Non-pigmented ciliary epithelial cell (primary cell): ENCODE measurements around the gene PRAMEF10.
"Not testable (repeated sequence)": the region's sequence is repeated elsewhere in the genome, so short reads cannot be mapped to it uniquely, and the experiment has no call there.

ENCODE experiments used
- DNase-seq: peaks from one replicate; pipeline ENCODE4 v3.0.0-alpha.2; 2010; ENCODE audit warnings: low read depth

PRAMEF10 gene

GRCh38 chr1:12898170-12898569, at the start of gene PRAMEF10:
TSS of gene PRAMEF10 (minus strand) at chr1:12898270. CDS start at chr1:12895847, 2,423 bp downstream.
- DNase-seq = not testable (repeated sequence)

GRCh38 chr1:12947480-12947879, 49.4 kb upstream of the PRAMEF10 start, which contains the start of gene PRAMEF6:
TSS of gene PRAMEF6 (minus strand) at chr1:12947580. CDS start at chr1:12942518, 5,062 bp downstream.
- DNase-seq = not testable (repeated sequence)

GRCh38 chr1:12924368-12924767, 26.3 kb upstream of the PRAMEF10 start:
- not testable (repeated sequence) for DNase-seq

GRCh38 chr1:12921749-12922148, 23.7 kb upstream of the PRAMEF10 start:
- not testable (repeated sequence) for DNase-seq

GRCh38 chr1:12916310-12916709, 18.2 kb upstream of the PRAMEF10 start, which contains the start of gene PRAMEF7:
TSS of gene PRAMEF7 (plus strand) at chr1:12916610. CDS start at chr1:12917693, 1,083 bp downstream.
- DNase-seq = not testable (repeated sequence)

GRCh38 chr1:12903793-12904572, 5.9 kb upstream of the PRAMEF10 start:
- not testable (repeated sequence) for DNase-seq

GRCh38 chr1:12899186-12899585, 1.1 kb upstream of the PRAMEF10 start:
- not testable (repeated sequence) for DNase-seq

- DNase-seq = not testable (repeated sequence)
Measured at GRCh38 chr1:12886101-12886500, 12.0 kb downstream of the PRAMEF10 start, which contains the start of gene PRAMEF4. TSS of gene PRAMEF4 (minus strand) at chr1:12886201. CDS start at chr1:12883394, 2,807 bp downstream.

- not testable (repeated sequence) for DNase-seq
Measured at GRCh38 chr1:12878453-12878852, 19.6 kb downstream of the PRAMEF10 start.

- DNase-seq = not testable (repeated sequence)
Measured at GRCh38 chr1:12863131-12863880, 34.8 kb downstream of the PRAMEF10 start.

GRCh38 chr1:12856786-12857185, 41.3 kb downstream of the PRAMEF10 start, which contains the start of gene PRAMEF2:
TSS of gene PRAMEF2 (plus strand) at chr1:12857086. CDS start at chr1:12859010, 1,924 bp downstream.
- DNase-seq = not testable (repeated sequence)

- no peak for DNase-seq
Measured at GRCh38 chr1:12851779-12852178, 46.3 kb downstream of the PRAMEF10 start.

GRCh38 chr1:12848620-12849019, 49.5 kb downstream of the PRAMEF10 start, which contains the start of gene HNRNPCL1:
TSS of gene HNRNPCL1 (minus strand) at chr1:12848720. CDS start at chr1:12848289, 431 bp downstream.
- DNase-seq = not testable (repeated sequence)
